Coronary artery (tissue), 2 donors: Measurements from ENCODE around the gene SGK1.
A peak's percentile ranks its signal among the peaks of the same experiment; 100 is the strongest.

Experiments used
- DNase-seq: peaks from one replicate; pipeline ENCODE4 v3.0.0-alpha.2; 2017; ENCODE audit warnings: low spot score
- H3K27ac ChIP-seq, 2 donors: fragments of 200-600 bp; sonication (generic); one replicate each; pipeline ENCODE4 v1.5.1; 2016 to 2019
- H3K4me3 ChIP-seq: fragments of 200-600 bp; sonication (generic); 2 replicates; pipeline ENCODE4 v1.5.1; 2016; ENCODE audit warnings: mild to moderate bottlenecking, moderate library complexity
- TF ChIP-seq, protein P1 (sequence below): fragments of 200-600 bp; sonication (generic); IDR thresholded peaks from one replicate; pipeline ENCODE4 v1.5.1; 2019; ENCODE audit warnings: antibody characterized with exemption

The SGK1 gene

DNA sequence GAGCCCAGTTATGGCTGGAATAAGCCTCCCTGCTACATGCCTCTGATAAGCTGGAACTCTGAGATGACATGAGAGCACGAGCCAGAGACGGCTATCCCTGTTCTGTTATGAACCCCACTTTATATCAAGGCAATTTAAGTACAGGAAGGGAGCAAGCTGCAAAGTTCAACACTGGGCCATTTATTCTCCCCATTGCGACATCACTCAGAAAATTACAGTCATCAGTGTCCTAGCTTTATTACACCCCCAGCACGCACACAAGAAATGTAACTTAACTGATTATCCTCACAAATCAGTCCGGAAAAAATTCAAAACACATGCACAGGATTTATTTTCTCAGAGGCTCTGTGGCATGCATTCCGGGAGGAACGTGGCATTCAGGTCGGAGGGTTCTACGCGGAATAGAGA, 140.2 kb downstream of the SGK1 start:
- no peak for DNase-seq
- Histone ChIP-seq H3K4me3 (peak overlapping the region; percentile 70), H3K27ac (peak overlapping the region; percentile 36 to 98)
- TF ChIP-seq, protein P1, sequence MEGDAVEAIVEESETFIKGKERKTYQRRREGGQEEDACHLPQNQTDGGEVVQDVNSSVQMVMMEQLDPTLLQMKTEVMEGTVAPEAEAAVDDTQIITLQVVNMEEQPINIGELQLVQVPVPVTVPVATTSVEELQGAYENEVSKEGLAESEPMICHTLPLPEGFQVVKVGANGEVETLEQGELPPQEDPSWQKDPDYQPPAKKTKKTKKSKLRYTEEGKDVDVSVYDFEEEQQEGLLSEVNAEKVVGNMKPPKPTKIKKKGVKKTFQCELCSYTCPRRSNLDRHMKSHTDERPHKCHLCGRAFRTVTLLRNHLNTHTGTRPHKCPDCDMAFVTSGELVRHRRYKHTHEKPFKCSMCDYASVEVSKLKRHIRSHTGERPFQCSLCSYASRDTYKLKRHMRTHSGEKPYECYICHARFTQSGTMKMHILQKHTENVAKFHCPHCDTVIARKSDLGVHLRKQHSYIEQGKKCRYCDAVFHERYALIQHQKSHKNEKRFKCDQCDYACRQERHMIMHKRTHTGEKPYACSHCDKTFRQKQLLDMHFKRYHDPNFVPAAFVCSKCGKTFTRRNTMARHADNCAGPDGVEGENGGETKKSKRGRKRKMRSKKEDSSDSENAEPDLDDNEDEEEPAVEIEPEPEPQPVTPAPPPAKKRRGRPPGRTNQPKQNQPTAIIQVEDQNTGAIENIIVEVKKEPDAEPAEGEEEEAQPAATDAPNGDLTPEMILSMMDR, result no peak

DNA sequence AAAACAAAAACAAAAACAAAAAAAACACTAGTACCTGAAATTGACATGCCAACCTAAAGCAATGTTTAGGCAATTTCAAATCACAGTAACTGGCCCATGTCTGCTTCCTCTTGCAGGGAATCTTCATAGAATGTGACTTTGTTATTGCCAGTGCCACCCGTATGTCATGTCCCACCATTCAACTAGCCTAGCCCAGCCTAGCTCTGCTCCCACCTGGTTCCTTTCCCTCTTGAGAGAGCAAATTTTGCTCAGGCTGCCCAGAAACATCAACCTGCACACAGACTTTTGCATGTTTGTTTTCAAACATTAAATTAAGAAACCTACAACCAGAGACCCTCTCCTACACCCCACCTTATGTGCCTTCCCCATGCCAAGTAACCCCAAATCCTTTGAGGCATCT, 140.7 kb downstream of the SGK1 start:
- H3K4me3 ChIP-seq, result no peak overlapping the region
- TF ChIP-seq, protein P1, result no peak
- H3K27ac ChIP-seq, result peak overlapping the region; percentile 98 to 99
- no peak for DNase-seq

DNA sequence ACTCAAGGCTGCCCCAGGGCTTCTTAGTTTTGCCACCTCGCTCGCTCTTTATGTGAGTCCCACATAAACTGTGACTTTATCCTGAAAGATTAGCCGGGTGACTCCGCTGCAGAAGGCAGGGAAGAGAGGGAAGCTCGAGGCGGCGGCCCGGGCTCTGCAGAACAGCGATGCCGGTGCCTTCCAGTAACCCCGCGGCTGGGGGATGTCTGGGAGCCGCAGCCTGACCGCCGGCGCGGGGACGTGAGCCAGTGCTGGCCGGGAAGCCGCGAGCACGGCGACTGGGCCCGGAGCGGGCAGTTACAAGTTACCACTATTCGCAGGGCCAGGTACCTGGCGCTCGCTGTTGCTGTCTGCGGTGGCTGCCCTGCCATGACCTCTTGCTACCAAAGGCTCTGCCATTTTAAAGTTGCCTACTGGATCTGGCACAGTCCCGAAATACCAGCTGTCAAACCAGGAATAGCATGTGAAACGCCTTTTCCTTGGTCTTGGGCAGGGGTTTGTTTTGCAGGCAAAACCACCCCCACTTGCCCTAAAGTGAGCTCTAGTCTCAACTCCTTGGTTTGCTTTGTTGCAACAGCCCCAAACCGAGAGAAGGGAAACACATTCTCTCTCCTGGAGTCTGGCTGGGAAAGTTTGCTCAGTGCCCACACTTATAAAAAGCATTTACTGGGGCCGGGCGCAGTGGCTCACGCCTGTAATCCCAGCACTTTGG, 141.5 kb downstream of the SGK1 start:
- peak; percentile 87 for DNase-seq
- Histone ChIP-seq H3K27ac (peak overlapping the region; percentile 98 to 99), H3K4me3 (peak overlapping the region; percentile 78)
- TF ChIP-seq, protein P1, result no peak

DNA sequence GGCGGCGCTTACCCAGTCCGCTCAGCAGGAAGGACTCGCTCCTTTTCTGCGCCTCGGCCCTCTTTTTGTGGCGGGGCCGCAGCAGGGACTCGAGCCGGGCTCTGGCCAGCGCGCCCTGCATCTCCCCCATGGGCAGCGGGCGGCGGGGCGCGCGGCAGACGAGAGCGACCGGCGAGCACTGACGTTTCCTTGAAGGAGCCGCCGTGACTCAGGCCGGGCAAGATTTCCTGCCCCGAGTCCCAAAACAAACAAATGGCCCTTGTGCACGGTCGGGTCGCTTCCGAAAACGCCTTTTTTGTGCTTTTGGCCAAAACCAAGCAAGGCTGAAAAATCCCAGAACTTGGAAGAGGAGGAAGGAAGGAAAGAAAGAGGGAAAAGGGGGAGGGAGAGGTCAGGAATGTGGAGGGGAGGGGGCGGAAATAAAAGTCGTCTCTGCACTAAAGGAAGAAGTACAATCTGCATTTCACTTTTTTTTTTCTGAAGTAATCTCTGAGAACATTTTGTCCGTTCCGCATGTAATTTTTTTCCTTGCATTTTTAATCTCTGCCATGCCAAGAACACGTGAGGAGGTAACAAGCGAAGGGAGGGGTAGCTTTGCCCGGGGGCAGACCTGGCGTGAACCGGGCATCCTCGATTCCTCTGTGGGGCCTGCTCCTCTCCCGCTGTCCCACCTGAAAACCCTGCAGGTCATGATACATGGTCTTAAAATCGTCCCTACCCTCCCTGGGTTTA, 142.2 kb downstream of the SGK1 start:
- TF ChIP-seq, protein P1, result no peak
- peak; percentile 92 for DNase-seq

DNA sequence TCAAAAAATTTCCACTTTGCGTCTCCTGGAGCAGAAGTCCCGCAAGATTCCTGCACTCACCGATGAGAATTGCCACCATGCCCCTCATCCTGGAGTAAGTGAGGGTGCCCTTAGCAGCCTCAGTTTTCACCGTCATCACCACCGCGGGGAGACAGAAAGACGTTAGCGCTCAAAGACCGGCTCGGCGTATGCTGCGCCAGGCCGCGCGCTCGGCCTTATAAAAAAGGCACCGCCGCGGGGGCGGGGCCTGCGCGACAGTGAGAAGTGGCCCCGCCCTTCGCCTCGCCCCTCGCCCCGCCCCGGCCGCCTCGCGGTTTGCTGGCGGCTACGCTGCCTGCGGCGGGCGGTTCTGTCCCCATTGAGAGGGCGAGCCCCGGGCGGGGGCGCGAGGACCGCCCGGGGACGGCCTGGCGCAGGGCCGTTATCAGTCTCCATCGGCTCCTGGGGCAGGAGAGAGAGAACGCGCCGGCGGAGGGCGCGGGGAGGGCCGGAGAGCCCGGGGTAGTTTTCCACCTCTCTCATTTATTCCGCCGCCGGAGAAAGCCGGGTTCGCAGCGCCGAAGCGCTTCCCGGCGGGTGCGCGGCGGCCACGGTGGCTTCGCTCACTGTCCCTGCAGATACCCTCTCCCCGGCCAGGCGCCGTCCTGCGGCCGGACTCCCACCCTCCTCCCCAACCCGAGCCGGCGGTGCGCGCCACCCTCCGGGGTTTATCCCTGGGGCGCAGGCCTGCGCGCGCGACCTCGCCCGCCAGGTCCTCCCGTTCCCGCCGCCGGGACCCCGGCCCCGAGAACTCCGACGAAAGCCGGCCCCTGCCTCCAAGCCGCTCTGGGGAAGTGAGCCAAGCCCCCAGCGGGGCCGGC, 143.0 kb downstream of the SGK1 start:
- peak; percentile 91 for DNase-seq
- H3K27ac ChIP-seq, result peak overlapping the region; percentile 98 to 99
- peak overlapping the region; percentile 78 for H3K4me3 ChIP-seq
- TF ChIP-seq, protein P1, result no peak

More for the DNA sequence above, 142.2 kb downstream of the SGK1 start:
- H3K27ac ChIP-seq, result peak overlapping the region; percentile 98 to 99
- peak overlapping the region; percentile 78 for H3K4me3 ChIP-seq

GRCh38 chr6:134173936-134174671, 143.8 kb downstream of the SGK1 start:
- Histone ChIP-seq H3K27ac (peak overlapping the region; percentile 98 to 99), H3K4me3 (peak overlapping the region; percentile 78)
- TF ChIP-seq, protein P1, result peak; percentile 56
- DNase-seq, result no peak
